A673 (cell line): ENCODE results near the gene CS. TPM values are rescaled to one million over a fixed set of nuclear protein-coding genes. Genes with fewer than 3 reads are reported as not detected.

Source experiments
- BruUV-seq: library from RNA; stranded (reverse); fragments of 400-500 nt; replicated peaks from 2 replicates; lab custom pipeline; 2021; lab: Mats Ljungman, UMichigan
- CTCF ChIA-PET: fragments of 300-600 bp; sonication (Branson Sonifier 250); formaldehyde crosslinking; loops from one replicate; lab custom pipeline; 2022; ENCODE audit warnings: antibody characterized with exemption; lab: Charles Lee
- POLR2A ChIA-PET: fragments of 300-600 bp; sonication (Branson Sonifier 250); formaldehyde crosslinking; loops from one replicate; lab custom pipeline; 2022; ENCODE audit warnings: antibody characterized with exemption; ENCODE audit not compliant: low non-redundant PET; lab: Charles Lee
- DNase-seq: peaks from one replicate; pipeline ENCODE4 v3.0.0-alpha.2; 2015; ENCODE audit warnings: low spot score
- H3K27ac ChIP-seq: fragments of 200-600 bp; sonication (generic); 2 replicates; pipeline ENCODE4 v1.5.1; 2016; ENCODE audit warnings: mixed run types, low read depth, mild to moderate bottlenecking, mixed read lengths, antibody characterized with exemption, low read length; ENCODE audit not compliant: poor library complexity, severe bottlenecking
- H3K27me3 ChIP-seq: fragments of 200-600 bp; sonication (generic); replicated peaks from 2 replicates; pipeline ENCODE4 v1.6.1; 2017; ENCODE audit warnings: mixed run types, low read depth, mild to moderate bottlenecking, mixed read lengths, antibody characterized with exemption, low read length; ENCODE audit not compliant: insufficient read depth, poor library complexity
- H3K36me3 ChIP-seq: fragments of 200-600 bp; sonication (generic); 2 replicates; pipeline ENCODE4 v1.6.1; 2016; ENCODE audit warnings: mixed run types, mild to moderate bottlenecking, mixed read lengths, antibody characterized with exemption, low read length; ENCODE audit not compliant: insufficient read depth, poor library complexity, severe bottlenecking
- H3K4me1 ChIP-seq: fragments of 200-600 bp; sonication (generic); 2 replicates; pipeline ENCODE4 v1.6.1; 2017; ENCODE audit warnings: mixed run types, mild to moderate bottlenecking, mixed read lengths, antibody characterized with exemption, low read length; ENCODE audit not compliant: insufficient read depth, poor library complexity, severe bottlenecking
- H3K4me3 ChIP-seq: fragments of 200-600 bp; sonication (generic); 2 replicates; pipeline ENCODE4 v1.5.1; 2016; ENCODE audit warnings: low read depth, mixed run types, mild to moderate bottlenecking, mixed read lengths, low read length; ENCODE audit not compliant: poor library complexity, severe bottlenecking
- H3K9me3 ChIP-seq: fragments of 200-600 bp; sonication (generic); 2 replicates; pipeline ENCODE4 v1.6.1; 2016; ENCODE audit warnings: mixed run types, low read depth, mild to moderate bottlenecking, mixed read lengths, antibody characterized with exemption, low read length; ENCODE audit not compliant: poor library complexity, severe bottlenecking
- EZH2 ChIP-seq: fragments of 200-600 bp; sonication (generic); IDR thresholded peaks from 2 replicates; pipeline ENCODE4 v1.6.1; 2017; ENCODE audit warnings: borderline replicate concordance, low read depth, mild to moderate bottlenecking, mixed read lengths, antibody characterized with exemption, low read length; ENCODE audit not compliant: poor library complexity, severe bottlenecking
- intact Hi-C: fragments of 100-400 bp; cut with micrococcal nuclease; formaldehyde crosslinking; loops from one replicate; pipeline ENCODE4 v1.10.0; 2022; ENCODE audit not compliant: unreplicated experiment
- total RNA-seq: library from RNA; stranded (reverse); gene quantifications from 2 replicates; pipeline ENCODE4 v1.2.3, GENCODE V29; 2021
- TF ChIP-seq, protein P1 (sequence below): fragments of 300-800, 200-600 bp; sonication (generic); conservative IDR thresholded peaks from 2 replicates; pipeline ENCODE4 v1.5.1; 2017; ENCODE audit warnings: low read depth, mild to moderate bottlenecking, antibody characterized with exemption, low read length, moderate library complexity, mixed read lengths

Gene CS
- total RNA-seq, 1 experiment from 2014 or later: 448 TPM

- DNase-seq: no peak
- Histone ChIP-seq H3K9me3 (no peaks in the 10 kb centered on the region), H3K4me1 (peaks cover 8% of the 10 kb centered on the region), H3K27me3 (no peaks in the 10 kb centered on the region), H3K36me3 (peaks cover 27% of the 10 kb centered on the region), H3K27ac (no peak overlapping the region), H3K4me3 (no peak overlapping the region)
- ChIA-PET POLR2A (no interaction called here), CTCF (no interaction called here)
- BruUV-seq: TSS peak; percentile 4
- TF ChIP-seq, protein P1, sequence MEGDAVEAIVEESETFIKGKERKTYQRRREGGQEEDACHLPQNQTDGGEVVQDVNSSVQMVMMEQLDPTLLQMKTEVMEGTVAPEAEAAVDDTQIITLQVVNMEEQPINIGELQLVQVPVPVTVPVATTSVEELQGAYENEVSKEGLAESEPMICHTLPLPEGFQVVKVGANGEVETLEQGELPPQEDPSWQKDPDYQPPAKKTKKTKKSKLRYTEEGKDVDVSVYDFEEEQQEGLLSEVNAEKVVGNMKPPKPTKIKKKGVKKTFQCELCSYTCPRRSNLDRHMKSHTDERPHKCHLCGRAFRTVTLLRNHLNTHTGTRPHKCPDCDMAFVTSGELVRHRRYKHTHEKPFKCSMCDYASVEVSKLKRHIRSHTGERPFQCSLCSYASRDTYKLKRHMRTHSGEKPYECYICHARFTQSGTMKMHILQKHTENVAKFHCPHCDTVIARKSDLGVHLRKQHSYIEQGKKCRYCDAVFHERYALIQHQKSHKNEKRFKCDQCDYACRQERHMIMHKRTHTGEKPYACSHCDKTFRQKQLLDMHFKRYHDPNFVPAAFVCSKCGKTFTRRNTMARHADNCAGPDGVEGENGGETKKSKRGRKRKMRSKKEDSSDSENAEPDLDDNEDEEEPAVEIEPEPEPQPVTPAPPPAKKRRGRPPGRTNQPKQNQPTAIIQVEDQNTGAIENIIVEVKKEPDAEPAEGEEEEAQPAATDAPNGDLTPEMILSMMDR: no peak
- no peak for TF ChIP-seq EZH2
- intact Hi-C loops: no loop called here
Measured at GRCh38 chr12:56311003-56311402, 10.9 kb upstream of the CS start.

DNA sequence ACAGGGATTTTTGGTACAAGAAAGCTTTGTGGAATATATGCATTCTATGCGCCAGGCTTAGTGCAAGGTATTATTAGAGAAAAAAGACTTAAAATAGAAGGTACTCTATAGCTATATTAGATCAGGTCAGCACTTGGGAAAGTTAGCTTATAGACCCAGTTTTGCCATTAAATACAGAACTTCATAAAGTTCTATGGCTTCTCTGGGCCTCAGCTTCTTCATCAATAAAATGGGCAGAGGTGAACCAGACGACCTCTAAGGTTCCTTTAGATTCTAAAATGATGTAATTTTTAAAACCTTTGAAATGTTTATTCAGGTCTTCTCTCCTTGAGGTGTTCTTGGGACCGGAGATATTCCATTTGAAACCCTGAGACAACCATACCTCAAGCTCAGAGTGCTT, 8.6 kb upstream of the CS start:
- BruUV-seq: no TSS peak
- H3K36me3 ChIP-seq: peaks cover 23% of the 10 kb centered on the region

DNA sequence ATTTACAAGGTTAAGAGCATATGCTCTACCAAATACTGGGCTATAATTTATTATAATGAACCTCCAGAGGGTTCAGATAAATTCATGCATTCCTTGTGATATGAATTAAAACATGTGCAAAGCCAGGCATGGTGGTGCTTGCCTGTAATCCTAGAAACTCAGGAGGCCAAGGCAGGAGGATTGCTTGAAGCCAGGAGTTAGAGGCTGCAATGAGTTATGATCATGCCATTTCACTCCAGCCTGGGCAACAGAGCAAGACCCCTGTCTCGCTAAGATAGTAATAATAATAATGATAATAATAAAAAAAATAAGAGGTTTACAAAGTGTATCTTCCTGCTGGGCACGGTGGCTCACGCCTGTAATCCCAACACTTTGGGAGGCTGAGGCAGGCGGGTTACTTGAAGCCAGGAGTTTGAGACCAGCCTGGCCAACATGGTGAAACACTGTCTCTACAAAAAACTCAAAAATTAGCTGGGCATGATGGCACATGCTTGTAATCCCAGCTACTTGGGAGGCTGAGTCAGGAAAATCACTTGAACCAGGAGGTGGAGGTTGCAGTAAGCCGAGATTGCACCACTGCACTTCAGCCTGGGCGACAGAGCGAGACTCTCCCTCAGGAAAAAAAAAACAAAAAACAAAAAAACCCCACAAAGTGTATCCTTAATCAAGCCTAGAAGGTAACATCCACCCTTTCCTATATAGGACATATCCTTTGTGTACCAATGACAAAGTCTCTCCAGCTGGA, 7.3 kb upstream of the CS start:
- H3K36me3 ChIP-seq: peaks cover 23% of the 10 kb centered on the region
- no peaks in the 10 kb centered on the region for H3K9me3 ChIP-seq
- no peak for DNase-seq
- intact Hi-C loops: no loop called here
- POLR2A ChIA-PET: interaction anchor here (0.5 kb wide), 1 partner anchor 14 kb away, joined by 4 read pairs; no protein-coding TSS in a partner anchor
- H3K4me1 ChIP-seq: no peaks in the 10 kb centered on the region
- no peak overlapping the region for H3K4me3 ChIP-seq
- H3K27ac ChIP-seq: no peak overlapping the region
- no TSS peak for BruUV-seq
- TF ChIP-seq, protein P1: no peak
- no peak for TF ChIP-seq EZH2
- CTCF ChIA-PET: interaction anchor here (0.5 kb wide), 1 partner anchor 17 kb away, joined by 3 read pairs; no protein-coding TSS in a partner anchor
- H3K27me3 ChIP-seq: no peaks in the 10 kb centered on the region

More for the DNA sequence above, 8.6 kb upstream of the CS start:
- Histone ChIP-seq H3K4me1 (no peaks in the 10 kb centered on the region), H3K9me3 (no peaks in the 10 kb centered on the region), H3K27me3 (no peaks in the 10 kb centered on the region), H3K27ac (no peak overlapping the region), H3K4me3 (no peak overlapping the region)
- TF ChIP-seq, protein P1: no peak
- TF ChIP-seq EZH2: no peak
- intact Hi-C loops: no loop called here
- CTCF ChIA-PET: no interaction called here
- no peak for DNase-seq
- POLR2A ChIA-PET: no interaction called here
